ENCODE data around the gene ARHGAP15. TPM values are rescaled to one million over a fixed set of nuclear protein-coding genes. Genes with fewer than 3 reads are reported as not detected.

The ARHGAP15 gene
- total RNA-seq, 1 experiment from 2014 or later = 0.42 TPM

DNA sequence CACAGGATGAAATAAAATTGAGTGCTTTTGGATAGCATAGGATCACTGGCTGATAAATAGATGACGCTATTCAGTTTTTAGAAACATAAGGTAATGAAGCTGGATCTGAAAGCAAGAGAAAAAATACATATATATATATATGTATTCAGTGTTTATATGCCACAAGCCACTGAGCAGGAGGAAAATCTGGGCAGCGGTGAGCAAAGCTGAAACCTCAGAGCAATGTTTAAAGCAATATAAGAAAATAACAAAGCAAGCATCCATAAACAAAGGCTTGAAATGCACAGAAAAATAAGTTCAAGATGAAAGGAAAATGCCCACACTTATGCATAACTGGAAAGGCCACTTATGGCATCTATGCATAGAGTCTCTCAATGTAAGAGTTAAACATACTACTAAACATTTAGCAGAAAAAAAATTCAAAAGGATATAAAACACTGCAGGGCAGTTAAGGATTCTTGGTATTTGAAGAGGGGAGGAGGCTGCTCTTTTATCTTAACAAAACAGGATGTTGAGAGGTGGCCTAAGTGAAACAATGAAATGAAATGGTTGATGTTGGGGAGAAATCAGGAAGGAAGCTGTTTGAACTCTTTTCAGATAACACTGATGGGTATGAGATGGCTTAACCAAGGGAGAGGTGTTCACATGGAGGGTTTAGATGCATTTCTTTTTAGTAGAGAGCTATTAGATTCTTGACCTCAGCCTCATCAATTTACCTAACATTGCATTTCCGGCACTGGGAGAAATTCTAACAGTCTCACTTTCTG lies 129.1 kb downstream of the ARHGAP15 start:
- Histone ChIP-seq H3K27ac (ENCODE audit: low read depth, low read length) (no peak overlapping the region), H3K27me3 (ENCODE audit: insufficient read depth, low read length) (peaks cover 15% of the 10 kb centered on the region), H3K79me2 (ENCODE audit: insufficient read depth, low read length) (no peaks in the 10 kb centered on the region), H3K4me1 (ENCODE audit: control insufficient read depth in 1 of 2, insufficient read depth in 2 of 2, low read length in 2 of 2) (no peaks in the 10 kb centered on the region), H2AFZ (ENCODE audit: low read depth, low read length, poor library complexity, severe bottlenecking) (no peak overlapping the region), H3K9me3 (ENCODE audit: control insufficient read depth in 1 of 2, insufficient read depth in 1 of 2, low read depth in 1 of 2, low read length in 2 of 2) (no peaks in the 10 kb centered on the region), H3K4me3 (replicated peaks in 1 of 2; ENCODE audit: low read depth in 1 of 2, low read length in 2 of 2) (no peak overlapping the region), H4K20me1 (ENCODE audit: insufficient read depth) (no peaks in the 10 kb centered on the region), H3K9ac (ENCODE audit: low read length) (no peak overlapping the region), H3K9me2 (ENCODE audit: insufficient read depth) (no peaks in the 10 kb centered on the region), H3K36me3 (ENCODE audit: control insufficient read depth in 1 of 2, insufficient read depth in 2 of 2, low read length in 2 of 2) (no peaks in the 10 kb centered on the region), H3K4me2 (ENCODE audit: low read length) (no peak overlapping the region)
- TF ChIP-seq SIN3A (IDR thresholded peaks at IDR 0.05; ENCODE audit: low read depth) (no peak), SRF (IDR thresholded peaks at IDR 0.05; ENCODE audit: low read depth) (no peak), CBX3 (IDR thresholded peaks at IDR 0.05; ENCODE audit: low read depth) (no peak), EGR1 (IDR thresholded peaks at IDR 0.05; ENCODE audit: low read depth) (no peak), SP1 (IDR thresholded peaks at IDR 0.05; ENCODE audit: low read depth) (no peak), YY1 (IDR thresholded peaks at IDR 0.05; ENCODE audit: extremely low read depth, insufficient replicate concordance, low read depth, low read length) (no peak), POLR2A (IDR thresholded peaks at IDR 0.05; ENCODE audit: borderline replicate concordance, extremely low read depth, insufficient read depth, insufficient read length) (no peak), ZFX (IDR thresholded peaks at IDR 0.05) (no peak), JUND (IDR thresholded peaks at IDR 0.05) (no peak)
- TF ChIP-seq, protein P1, sequence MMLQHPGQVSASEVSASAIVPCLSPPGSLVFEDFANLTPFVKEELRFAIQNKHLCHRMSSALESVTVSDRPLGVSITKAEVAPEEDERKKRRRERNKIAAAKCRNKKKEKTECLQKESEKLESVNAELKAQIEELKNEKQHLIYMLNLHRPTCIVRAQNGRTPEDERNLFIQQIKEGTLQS (IDR thresholded peaks at IDR 0.05) = no peak
- TF ChIP-seq, protein P2, sequence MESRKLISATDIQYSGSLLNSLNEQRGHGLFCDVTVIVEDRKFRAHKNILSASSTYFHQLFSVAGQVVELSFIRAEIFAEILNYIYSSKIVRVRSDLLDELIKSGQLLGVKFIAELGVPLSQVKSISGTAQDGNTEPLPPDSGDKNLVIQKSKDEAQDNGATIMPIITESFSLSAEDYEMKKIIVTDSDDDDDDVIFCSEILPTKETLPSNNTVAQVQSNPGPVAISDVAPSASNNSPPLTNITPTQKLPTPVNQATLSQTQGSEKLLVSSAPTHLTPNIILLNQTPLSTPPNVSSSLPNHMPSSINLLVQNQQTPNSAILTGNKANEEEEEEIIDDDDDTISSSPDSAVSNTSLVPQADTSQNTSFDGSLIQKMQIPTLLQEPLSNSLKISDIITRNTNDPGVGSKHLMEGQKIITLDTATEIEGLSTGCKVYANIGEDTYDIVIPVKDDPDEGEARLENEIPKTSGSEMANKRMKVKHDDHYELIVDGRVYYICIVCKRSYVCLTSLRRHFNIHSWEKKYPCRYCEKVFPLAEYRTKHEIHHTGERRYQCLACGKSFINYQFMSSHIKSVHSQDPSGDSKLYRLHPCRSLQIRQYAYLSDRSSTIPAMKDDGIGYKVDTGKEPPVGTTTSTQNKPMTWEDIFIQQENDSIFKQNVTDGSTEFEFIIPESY (IDR thresholded peaks at IDR 0.05; ENCODE audit: extremely low read depth, insufficient replicate concordance, low read length) = no peak
- TF ChIP-seq, protein P3, sequence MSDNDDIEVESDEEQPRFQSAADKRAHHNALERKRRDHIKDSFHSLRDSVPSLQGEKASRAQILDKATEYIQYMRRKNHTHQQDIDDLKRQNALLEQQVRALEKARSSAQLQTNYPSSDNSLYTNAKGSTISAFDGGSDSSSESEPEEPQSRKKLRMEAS (IDR thresholded peaks at IDR 0.05) = no peak
- RAD21 ChIA-PET (ENCODE audit: low non-redundant PET in 1 of 2, low total read pairs in 2 of 2, uncharacterized antibody in 2 of 2, unreplicated experiment in 2 of 2) = interaction anchor here in 1 of 2 experiments (0.6 to 1.3 kb wide), 3 partner anchors 25 to 114 kb away, joined by 3 to 4 read pairs (median 4); no protein-coding TSS in a partner anchor
- POLR2A ChIA-PET = no interaction called here
- DNase-seq (ENCODE audit: low read depth, low spot score) (no peak), ATAC-seq (no peak)
- intact Hi-C loops (cut with micrococcal nuclease) = loop anchor here (2.0 kb wide), 1 partner anchor 54 kb away; no protein-coding TSS in a partner anchor
- BruUV-seq (replicated peaks) = no TSS peak
- CTCF ChIA-PET = interaction anchor here (0.9 to 2.4 kb wide), 12 partner anchors 11 to 224 kb away, joined by 3 to 38 read pairs (median 6); no protein-coding TSS in a partner anchor
